ENCODE data around the gene RBFOX2.

RBFOX2 gene

DNA sequence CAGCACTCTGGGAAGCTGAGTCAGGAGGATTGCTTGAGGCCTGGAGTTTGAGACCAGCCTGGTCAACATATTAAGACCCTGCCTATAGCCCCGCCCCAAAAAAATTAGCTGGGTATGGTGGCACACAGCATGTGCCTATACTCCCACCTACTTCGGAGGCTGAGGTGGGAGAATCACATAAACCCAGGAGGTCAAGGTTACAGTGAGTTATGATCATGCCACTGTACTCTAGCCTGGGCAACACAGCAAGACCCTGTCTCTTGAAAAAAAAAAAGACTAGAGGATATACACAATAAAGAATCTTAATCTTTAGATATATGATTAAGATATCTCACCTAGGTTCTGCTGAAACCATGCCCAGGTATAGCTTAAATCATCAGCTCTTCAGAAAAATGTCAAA lies 174.3 kb downstream of the RBFOX2 start:
- no peak for DNase-seq

DNA sequence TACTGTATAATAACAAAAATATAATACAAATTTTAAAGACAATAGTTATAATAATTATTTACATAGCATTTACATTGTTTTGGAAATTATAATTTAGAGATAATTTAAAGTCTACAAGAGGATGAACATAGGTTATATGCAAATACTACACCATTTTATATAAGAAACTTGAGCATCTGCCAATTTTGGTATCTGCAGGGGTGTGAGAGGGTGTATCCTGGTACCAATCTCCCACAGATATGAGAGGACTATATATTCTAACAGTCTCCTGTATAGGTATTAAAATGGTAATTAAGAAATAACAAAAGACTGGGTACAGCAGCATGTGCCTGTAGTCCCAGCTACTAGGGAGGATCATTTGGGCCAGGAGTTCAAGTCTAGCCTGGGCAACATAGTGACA lies 176.5 kb downstream of the RBFOX2 start:
- DNase-seq, result no peak

DNA sequence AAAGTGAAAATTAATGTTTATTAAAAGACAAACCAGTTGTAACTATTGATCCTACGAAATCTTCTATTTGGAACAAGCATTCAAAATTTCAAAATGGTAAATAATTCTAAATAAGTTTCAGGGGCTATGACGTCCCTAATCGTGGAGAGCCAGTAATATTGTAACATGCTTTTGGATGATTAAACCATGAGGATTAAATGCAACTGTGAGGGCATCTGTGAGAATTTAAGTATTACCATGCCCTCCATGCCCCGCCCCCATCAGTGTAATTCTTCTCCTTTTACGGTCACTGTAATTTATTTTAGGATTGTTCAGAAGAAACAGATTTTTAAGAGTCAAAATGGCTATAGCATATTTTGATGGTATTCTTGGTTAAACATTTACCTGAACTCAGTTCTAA lies 177.8 kb downstream of the RBFOX2 start:
- DNase-seq, result no peak

DNA sequence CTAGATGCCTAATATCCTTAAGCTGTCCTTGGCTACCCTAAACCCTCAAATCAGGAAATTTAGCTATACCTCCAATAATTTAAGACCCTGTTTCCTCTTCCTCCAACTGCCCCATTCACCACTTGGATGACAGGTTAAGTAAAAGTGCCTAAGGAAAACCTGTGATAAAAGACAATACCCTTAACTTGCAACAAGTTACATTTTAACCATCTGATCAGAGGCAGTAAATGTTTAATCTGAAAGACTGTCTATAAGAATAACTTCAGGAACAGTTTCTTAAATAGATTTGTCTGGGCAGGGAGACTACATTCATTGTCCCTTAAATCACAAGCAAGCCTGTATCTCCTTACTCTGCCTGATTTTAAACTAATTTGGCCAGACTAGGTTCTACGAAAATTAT lies 181.8 kb downstream of the RBFOX2 start:
- no peak for DNase-seq

DNA sequence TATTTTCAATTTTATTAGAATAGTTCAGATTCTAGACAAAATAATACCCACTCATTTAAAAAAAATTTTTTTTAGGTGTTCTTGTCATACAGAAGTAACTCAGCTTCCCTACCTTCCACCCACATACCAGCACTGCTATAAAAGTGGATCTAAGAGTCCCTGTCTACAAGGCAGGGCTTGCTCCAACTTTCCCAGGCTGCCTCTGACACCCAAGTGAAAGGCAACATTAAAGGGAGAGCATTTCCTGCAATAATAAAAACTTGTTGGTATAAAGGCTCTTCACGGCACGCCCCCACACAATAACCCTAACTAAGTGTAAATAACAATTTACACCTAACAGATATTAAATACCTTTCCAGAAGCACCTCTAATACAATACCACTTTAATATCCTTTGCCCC lies 183.7 kb downstream of the RBFOX2 start:
- no peak for DNase-seq

DNA sequence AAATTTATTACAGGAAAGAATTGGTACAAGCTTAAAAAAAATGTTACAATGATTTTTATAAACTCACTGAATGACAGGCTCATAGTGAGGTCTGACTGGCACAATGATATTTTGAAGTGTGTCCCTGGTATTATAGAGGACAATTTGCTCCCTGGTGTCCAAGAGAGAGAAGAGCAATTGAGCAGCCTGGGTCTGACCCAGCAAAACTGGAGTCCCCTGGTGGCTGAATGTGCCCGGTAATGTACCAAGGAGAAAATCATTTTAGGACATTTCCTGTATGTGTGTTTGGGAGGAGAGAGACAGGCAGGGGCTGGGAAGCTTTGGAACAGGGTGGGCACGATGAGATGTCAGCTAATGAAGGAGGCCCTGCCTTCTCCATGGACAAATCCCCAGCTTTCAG lies 185.7 kb downstream of the RBFOX2 start:
- DNase-seq, result peak; percentile 20

DNA sequence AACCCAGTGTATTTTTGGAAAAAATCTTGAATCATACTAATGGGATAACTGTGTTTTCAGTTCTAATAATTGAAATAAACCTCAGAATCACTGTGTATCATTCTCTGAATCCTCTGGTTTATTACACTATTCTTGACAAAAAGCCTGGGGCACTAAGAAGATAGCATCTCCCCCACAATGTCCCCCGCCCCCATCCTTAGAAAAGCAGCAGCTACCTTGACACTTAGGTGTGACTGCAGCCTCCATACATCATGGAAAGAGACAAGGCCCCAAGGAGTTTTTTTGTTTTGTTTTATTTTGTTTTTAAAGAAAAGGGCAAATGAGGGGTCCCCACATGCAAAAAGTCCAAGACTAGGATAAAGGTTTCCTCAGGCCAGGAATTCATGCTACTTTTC lies 186.1 kb downstream of the RBFOX2 start:
- DNase-seq, result no peak

DNA sequence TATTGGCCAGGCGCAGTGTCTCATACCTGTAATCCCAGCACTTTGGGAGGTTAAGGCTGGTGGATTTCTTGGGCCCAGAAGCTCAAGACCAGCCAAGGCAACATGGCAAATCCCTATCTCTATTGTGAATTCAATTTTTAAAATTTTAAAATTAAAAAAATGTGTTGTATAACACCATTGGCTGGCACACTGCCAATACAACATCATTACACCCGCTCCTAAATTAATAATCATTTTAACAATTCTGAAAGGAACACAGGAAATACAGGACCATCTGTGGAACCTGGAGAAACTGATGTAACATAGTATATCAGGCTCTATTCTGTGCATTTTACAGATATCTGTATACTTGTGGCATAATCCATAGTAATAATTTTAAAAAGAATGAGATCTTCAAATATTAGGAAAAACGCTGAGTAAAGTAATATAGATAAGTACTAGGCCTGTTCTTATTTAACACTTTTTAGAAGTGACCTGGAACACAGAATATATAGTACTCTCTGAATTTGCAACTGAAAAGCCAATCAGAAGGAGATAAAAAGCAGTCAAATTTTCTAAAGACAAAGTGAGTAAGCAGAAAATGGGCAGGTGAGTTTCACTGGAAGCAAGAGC lies 186.6 kb downstream of the RBFOX2 start:
- no peak for DNase-seq

DNA sequence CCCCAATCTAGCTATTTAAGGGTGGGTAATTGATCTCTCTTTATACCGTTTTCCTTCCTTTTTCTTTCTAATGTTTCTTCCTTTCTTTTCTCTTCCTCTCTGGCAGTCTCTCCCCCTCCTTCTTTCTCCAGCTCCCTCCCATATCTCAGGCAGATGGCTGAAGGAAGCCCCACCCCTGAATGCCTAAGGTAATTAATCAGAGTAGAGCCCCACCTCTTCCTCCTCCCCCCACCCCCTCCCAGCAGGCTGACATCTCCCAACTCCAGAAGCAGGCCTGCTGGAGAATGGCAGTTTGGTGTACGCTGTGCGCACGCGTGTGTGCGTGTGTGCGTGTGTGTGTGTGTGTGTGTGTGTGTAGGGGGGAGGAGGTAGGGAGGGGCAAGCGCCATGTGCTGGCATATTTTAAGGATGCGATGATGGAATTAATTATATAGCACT lies 188.3 kb downstream of the RBFOX2 start:
- DNase-seq, result peak; percentile 93

DNA sequence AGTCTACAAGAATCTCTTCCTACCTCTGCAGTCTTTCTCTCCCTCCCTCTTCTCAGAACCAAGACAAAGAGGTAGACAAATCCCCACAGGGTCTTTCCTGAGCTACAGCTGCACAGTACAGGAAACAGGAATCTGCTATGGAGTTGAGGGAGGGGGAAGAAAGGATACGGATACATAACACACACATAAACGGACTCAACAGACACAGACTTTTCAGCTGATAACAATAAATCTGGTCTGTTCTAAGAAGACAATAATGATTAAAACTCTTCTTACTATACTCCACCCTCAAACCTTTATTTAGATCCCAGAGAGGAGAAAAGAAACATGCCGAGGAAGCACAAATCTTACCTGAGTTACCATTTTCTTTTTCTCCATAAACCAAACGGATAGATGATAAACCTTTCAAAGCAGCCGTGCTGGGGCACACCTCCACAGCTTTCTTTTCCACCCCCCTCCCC lies 188.8 kb downstream of the RBFOX2 start:
- peak; percentile 19 for DNase-seq

DNA sequence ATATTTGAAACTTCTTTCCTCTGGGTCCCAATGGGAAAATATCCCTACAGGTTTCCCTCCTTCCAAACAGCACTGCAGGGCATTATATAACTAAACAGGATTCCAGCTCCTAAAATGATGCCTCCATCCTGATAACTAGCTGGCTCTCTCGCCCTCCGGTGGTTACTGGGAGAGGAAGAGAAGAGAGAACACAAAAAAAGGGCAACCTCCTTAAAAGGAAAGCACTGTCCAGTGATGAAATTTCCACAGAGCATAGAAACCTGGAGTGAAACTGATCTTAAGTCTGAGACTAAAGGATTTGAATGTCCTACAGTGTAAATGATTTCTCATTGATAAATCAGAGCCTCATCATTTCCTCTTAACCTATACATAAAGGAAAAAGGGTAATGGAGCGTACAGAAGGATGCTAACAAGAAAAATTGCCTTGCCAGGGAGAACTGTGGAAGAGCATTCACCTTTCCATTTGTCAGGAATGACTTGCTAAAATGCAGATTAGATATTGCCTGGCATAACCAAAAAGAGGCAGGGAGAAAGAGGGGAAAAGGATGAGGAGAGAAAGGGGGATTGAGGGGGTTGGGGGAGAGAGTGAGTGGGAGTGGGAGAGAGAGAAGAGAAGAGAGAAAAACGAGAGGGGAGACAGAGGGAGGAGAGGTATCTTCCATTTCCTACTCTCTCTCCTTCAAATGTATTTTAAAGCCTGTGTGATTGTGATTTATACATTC lies 189.6 kb downstream of the RBFOX2 start:
- peak; percentile 39 for DNase-seq

DNA sequence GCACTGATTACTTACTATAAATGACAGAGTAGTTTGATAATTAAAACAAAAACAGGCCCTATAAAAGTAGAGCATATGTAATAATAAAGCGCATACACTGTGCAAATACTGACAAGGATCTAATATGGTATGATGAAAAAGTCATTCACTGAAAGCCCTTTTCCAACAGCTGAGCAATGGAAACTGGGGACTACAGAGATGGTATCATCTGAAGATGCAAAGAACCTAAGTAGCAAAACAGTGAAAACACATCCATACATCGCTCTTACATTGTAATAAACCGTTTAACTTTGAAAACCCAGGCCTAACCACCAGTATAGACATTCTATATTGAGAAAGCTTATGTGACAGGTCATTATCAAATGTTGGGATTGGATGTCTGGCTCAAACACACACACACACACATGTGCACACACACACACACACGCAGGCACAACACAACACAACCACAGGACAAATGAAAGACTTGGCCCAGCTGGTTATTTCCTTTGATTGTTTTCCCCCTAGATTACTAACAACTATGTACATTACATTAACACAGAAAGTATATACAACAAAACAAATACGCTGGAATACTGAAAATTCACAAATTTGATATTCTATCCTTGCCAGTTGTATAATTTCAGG lies 191.4 kb downstream of the RBFOX2 start:
- no peak for DNase-seq

DNA sequence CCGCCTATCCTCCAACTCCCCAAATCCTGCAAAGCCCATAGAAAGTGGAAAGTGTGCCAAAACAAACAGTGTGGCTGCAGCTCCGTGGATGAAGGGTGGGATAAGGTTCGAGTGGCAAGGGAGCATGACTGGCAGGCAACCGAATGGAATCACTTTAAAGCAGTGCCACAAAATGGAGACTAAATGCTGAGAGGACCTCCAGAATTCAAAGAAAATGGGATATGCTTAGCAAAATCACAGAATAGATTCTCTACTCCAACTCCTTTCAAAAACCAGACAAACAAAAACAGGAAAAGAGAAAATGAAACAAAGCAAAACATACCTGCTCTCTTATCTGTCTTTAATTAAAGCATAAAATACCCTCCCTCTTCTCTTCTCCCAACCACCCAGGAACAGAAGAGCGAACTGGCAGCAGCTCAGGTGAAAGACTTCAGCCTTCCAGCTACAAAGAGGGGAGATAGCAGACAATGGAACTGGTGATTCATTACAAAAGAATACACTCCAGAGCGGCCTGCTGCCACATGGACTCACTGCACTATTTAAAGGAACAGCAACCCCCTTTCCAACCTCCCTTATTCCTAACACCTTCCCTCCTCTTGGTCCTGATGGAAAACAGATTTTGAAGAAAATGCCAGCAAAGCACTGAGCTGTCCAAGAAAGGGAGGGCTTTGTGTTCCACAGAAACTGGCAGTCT lies 192.5 kb downstream of the RBFOX2 start:
- peak; percentile 85 for DNase-seq

DNA sequence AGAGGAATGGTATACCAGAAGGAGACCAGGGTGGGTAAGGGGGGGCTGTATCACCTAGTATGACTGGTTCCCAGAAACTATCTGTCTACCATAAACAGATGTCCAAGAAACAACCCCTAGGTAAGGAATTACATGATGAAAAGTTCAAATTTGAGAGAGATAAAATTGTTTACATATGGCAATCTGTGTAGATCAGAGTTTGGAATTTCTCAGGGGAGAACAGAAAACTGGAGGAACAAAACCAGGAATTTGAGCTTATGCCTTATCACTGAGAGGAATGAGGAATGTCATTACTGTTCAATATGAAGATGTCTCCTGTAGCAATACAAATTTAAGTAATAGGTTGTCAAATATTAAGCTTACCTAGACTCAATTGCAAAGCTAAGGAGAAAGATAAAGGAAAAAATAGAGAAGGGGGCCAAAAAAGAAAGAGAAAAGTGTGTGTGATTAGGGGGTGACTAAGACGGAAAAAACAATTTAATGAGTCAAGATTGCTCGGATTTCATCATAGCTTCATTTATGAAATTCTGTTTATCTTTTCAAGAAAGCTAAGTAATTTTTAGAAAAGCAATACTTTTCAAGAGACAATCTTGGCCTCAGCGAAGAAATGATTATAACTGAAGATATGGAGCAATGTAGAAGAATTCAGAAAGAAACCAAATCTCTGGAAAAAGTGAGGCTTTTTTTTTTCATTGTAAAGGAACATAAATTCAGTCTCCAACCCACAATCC lies 193.2 kb downstream of the RBFOX2 start:
- no peak for DNase-seq

DNA sequence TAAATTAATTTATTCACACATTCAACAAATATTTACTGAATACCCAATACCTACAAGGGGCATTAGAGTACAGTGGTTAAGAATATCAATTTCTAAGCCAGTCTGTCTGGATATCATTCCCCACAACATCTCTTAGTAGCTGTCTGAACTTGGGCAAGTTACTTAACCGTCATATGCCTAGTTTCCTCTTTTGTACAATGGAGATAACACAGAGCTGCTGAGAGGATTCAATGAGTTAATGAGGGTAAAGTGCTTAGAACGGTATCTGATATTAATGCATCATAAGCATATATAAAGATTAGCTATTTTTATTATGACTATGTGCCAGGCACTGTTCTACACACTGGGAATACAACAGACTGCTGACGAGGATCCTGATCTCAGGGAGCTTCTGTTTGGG lies 194.6 kb downstream of the RBFOX2 start:
- no peak for DNase-seq

DNA sequence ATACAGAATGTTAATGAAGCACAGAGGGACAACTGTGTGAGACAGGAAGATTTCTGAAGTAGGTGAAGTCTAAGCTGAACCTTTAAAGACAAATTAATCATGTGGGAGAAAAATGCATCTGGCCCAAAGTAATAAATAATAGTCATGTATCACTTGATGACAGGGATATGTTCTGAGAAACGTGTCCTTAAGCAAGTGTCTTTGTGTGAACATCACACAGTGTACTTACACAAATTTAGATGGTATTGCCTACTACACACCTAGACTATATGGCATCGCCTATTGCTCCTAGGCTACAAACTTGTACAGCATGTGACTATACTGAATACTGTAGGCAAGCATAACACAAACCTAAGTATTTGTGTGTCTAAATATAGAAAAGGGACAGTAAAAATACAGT lies 198.3 kb downstream of the RBFOX2 start:
- DNase-seq, result no peak

DNA sequence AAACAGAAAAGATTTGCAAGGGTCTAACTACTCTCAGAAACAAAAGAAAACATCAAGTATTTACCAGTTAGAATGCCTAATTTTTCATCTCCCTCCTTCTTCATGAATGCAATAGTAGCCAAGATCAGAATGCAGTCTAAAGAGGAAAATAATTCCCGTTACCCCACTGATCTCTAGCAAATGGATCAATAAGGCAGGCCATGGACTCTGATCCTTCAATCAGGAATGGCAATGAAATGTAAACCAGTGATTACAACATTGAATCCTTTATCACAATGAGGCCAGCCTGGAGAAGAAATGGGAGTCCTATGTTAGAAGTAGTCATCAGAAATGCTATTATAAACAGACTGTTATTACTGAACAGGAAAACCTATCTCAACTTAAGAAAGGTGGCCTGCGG lies 204.4 kb downstream of the RBFOX2 start:
- no peak for DNase-seq

DNA sequence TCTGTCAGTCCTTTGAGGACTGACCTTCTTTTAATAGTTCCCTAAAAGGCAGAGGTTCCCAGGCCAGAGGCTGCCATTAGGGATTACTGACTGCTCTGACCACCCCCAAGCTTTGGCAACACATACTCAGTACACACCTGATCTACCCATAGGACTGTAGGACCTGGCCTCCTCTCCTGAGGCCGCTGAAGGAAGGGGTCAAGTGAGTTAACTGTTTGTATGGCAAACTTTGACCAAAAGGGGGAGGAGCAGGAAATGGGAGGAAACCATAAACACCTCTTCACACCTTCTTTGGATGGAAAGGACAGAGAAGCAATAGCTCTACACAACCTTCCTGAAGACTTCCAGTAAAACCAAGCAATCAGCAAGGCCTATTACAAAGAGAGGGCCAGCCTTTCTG lies 207.0 kb downstream of the RBFOX2 start:
- no peak for DNase-seq

DNA sequence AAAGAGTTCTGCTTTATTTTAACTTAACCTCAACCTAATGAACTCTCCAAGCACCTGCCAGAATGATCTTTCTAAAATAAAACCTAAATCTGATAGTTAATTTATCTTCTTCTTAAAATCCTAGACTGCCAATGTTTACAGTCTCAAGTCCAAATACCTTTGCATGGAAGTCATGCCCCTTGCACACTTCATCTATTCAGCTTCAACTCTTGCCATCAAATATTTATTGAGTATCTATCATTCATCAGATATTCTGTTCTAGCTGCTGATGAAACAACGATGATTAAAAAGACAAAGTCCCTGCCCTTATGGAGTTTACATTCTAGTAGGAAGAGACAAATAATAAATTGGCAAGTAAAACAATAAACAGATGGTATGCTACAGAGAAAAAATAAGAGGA lies 209.2 kb downstream of the RBFOX2 start:
- DNase-seq, result no peak

DNA sequence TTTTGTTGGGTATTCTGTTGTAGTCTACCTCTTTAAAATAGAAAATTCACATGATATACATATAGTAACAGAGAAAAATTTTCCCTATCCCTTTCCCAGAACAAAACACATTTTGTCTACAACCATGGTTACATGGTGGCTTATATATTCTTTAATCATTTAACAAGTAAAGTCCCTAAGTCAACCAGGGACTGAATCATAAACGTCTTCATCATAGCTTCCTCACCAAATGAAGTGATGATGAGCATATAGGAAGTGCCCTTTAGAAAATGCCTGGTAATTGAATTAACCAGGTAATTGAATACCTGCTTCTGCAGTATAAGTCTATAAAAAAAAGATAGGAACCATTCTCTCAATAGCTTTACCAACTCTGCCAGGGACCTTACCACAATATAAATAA lies 209.7 kb downstream of the RBFOX2 start:
- DNase-seq, result no peak

DNA sequence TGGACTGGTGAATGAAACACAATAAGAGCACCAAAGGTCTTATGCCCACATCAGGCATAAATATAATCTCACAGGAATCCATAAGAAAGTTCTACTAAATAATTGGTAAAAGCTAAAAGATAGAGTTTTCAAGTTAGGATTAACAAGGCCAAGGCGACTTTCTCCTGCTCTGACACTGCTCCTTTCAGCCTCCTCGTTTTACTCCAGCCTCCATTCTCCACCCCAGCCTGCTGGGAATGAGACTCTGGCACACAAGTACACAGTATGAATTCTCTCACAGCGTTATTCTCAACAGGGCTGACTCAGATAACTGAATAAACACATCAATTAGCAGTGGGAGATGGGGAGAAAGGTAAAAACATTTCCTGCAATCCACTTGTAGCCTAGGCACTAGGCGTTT lies 216.0 kb downstream of the RBFOX2 start:
- DNase-seq, result no peak

DNA sequence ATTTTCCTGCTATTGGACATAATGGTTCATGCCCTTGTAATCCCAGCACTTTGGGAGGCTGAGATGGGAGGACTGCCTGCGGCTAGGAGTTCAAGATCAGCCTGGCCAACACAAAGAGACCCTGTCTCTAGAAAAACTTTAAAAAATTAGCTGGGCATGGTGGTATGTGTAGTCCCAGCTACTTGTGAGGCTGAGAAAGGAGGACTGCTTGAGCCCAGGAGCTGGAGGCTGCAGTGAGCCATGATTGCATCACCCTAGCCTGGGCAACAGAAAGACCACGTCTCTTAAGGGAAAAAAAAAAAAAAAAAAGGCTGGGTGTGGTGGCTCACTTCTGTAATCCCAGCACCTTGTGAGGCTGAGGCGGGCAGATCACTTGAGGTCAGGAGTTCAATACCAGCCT lies 217.0 kb downstream of the RBFOX2 start:
- DNase-seq, result no peak

DNA sequence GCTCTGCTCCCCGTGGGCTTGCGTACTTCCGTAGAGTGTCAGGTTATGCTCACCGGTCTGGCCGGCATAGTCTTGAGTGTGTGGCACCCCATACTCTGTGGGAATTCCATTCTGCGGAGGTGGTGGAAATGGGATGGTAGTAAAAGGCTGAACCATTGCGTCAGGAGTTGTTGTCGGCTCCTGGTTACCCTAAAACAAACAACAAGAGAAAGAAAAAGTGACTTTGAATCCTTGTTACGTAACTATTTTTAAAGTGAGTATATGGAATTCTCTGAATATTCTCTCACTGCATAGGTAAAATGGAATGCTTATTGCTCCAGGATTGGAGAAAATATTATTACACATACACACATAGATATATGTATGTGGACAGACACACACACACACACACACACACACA lies 218.8 kb downstream of the RBFOX2 start:
- no peak for DNase-seq
